NCI-H510A treated with DMSO at 0.1 percent for 48 hours (cell line): ENCODE data around the gene TPK1.

Experiments used
- DNase-seq: peaks from one replicate; lab custom pipeline; 2025; lab: John Stamatoyannopoulos, UW

Gene TPK1

GRCh38 chr7:144723301-144723700, 112.6 kb downstream of the TPK1 start:
- no peak for DNase-seq

GRCh38 chr7:144720710-144721109, 115.1 kb downstream of the TPK1 start:
- DNase-seq, result no peak

GRCh38 chr7:144720149-144720548, 115.7 kb downstream of the TPK1 start:
- DNase-seq, result no peak

GRCh38 chr7:144717720-144718119, 118.1 kb downstream of the TPK1 start:
- DNase-seq, result no peak

GRCh38 chr7:144713850-144714249, 122.0 kb downstream of the TPK1 start:
- no peak for DNase-seq

- DNase-seq, result no peak
Measured at GRCh38 chr7:144710791-144711190, 125.1 kb downstream of the TPK1 start.

GRCh38 chr7:144709066-144709465, 126.8 kb downstream of the TPK1 start:
- no peak for DNase-seq

GRCh38 chr7:144691240-144691639, 144.6 kb downstream of the TPK1 start:
- no peak for DNase-seq

- no peak for DNase-seq
Measured at GRCh38 chr7:144682581-144683280, 153.1 kb downstream of the TPK1 start.

- DNase-seq, result no peak
Measured at GRCh38 chr7:144676492-144676891, 159.4 kb downstream of the TPK1 start.

- DNase-seq, result no peak
Measured at GRCh38 chr7:144674550-144674949, 161.3 kb downstream of the TPK1 start.

GRCh38 chr7:144672869-144673268, 163.0 kb downstream of the TPK1 start:
- DNase-seq, result no peak

- DNase-seq, result no peak
Measured at GRCh38 chr7:144671429-144671828, 164.4 kb downstream of the TPK1 start.

- no peak for DNase-seq
Measured at GRCh38 chr7:144670218-144670617, 165.6 kb downstream of the TPK1 start.

- no peak for DNase-seq
Measured at GRCh38 chr7:144668503-144668902, 167.3 kb downstream of the TPK1 start.

- DNase-seq, result no peak
Measured at GRCh38 chr7:144665689-144666381, 170.0 kb downstream of the TPK1 start.

- no peak for DNase-seq
Measured at GRCh38 chr7:144659211-144659610, 176.6 kb downstream of the TPK1 start.

- DNase-seq, result no peak
Measured at GRCh38 chr7:144656965-144657517, 178.8 kb downstream of the TPK1 start.

- no peak for DNase-seq
Measured at GRCh38 chr7:144653449-144653848, 182.4 kb downstream of the TPK1 start.

- no peak for DNase-seq
Measured at GRCh38 chr7:144650439-144650838, 185.4 kb downstream of the TPK1 start.

- no peak for DNase-seq
Measured at GRCh38 chr7:144649120-144649519, 186.7 kb downstream of the TPK1 start.

- DNase-seq, result no peak
Measured at GRCh38 chr7:144641389-144642044, 194.3 kb downstream of the TPK1 start.

- no peak for DNase-seq
Measured at GRCh38 chr7:144632724-144633123, 203.1 kb downstream of the TPK1 start.
